Uterine smooth muscle cell (primary cell): Measurements from ENCODE around the gene PGAM1. TPM values are rescaled to one million over a fixed set of nuclear protein-coding genes. Genes with fewer than 3 reads are reported as not detected.

Source experiments
- total RNA-seq: library from RNA; depleted of rRNA; stranded (reverse); fragments of >200 nt; gene quantifications from 2 replicates; pipeline ENCODE4 v1.2.3, GENCODE V29; 2014

PGAM1 gene
- total RNA-seq: 355 and 484 TPM in 2 replicates

DNA sequence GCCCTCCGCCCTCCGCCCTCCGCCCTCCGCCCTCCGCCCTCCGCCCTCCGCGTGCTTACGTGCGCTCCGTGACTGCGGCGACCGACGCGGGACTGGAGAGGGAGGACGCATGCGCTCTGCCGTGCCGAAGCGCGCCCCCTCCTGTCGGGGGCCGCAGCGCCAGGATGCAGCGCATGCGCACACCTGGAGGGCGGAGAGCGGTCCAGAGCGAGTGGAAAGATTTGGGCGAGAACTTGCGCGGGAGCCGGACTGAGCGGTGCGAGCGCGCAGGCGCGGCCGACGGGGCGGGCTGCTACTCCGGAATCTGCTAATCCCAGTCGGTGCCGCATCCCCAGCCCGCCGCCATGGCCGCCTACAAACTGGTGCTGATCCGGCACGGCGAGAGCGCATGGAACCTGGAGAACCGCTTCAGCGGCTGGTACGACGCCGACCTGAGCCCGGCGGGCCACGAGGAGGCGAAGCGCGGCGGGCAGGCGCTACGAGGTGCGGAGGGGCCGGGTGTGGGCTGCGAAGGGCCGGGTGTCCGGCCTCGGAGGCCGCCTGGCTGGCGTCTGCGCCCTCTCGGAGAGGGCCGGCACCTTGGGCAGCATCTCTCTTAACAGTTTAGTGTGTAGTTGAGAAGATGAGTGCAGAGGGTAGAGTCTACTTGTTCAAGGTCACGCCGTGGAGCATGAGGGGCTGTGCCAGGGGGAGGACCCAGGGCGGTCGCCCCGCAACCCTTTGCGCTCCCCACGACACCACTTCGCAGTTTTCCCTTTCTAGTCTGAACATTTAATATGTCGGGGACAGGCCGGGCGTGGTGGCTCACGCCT is at the start of gene PGAM1:
PGAM1 (plus strand) TSS at position 228 of the 812 bp plus-strand sequence; CDS start at position 345, 117 bp downstream.

DNA sequence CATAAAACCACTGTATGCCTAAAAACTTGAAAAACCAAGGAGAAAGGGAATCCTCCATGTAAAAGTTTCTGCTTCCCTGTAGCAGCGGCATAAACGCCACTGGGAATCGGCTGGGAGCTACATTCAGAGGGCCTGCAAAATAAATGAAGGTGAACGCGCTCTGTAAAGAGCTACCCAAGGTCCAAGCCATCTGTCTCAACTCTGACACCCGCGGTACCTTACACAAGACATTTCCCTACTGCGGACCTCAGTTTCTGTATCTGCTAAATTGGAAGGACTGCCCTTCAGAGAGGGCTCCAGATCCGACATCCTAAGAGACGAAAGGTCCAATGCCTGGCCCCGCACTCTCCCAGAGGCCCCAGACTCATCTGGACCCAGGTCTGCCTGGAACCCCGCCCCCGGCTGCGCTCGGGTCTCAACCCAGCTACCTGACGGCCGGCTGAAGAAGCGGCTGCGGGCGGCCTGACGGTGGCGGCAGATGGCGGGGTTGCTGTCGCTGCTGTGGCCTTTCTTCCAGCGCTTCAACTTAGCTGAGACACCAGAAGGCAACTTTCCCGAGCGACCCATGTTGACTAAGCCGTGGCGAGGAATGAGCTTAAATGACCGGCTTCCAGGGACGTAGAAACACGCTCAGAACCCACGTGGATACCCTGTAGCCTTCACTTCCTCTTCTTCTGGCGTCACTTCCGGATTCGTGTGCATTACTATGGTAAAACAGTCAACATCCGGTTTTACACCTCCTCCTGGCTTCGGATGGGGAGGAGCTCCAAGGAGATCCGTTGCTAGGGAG is 25.1 kb upstream of the PGAM1 start, which contains the start of gene RRP12:
RRP12 (minus strand) TSS at position 676 of the 790 bp plus-strand sequence; CDS start at position 567, 109 bp downstream.

DNA sequence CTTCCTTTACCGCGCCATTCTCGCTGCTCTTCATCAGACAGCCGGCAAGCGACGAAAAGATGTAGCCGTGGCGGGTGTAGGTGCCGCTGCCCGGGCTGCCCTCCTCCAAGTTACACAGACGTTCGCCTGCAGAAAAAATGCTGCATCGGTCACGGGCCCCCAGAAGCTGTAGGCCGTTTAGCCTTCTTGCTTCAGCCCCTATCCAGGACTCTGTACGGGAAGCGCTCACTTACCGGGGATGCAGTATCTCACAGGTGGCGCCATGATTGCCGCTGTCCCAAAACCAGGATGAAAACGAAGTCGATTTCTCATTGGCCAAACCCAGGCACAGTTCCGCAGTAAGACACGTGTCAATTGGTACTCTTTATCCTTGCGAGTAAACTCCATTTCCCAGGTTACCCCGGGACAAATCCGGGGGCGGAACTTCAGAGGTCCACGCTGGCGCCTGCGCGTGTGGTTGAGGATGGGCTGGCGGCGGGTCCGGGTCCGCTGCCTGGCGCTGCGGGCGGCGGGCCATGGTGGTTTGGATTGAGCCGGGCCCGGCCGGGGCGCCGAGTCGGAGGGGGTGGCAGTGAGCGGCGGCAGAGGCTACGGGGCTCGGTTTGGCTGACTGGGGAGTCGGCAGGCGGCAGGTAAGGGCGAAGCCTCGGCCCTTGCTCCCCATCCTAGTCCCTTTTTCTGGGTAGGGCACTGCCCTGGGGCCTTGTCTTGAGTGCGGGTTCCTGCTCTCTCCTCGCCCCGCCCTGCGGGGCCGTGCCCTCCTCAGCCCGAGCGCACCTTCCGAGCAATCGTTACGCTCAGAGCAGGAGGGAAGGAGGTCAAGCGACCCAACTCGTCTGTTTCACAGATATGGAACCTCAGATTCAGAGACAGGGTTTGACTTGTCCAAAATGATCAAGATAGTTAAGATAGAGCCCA is 20.0 kb downstream of the PGAM1 start, which contains the start of the genes EXOSC1 and ZDHHC16:
EXOSC1 (minus strand) TSS at position 285 of the 918 bp plus-strand sequence; CDS start at position 264, 21 bp downstream.
ZDHHC16 (plus strand) TSS at position 454 of the 918 bp plus-strand sequence. CDS start 5,501 bp downstream, outside the sequence.

Other genes starting within 250 kb of the PGAM1 start
- under 0.01 and 0.11 TPM in 2 replicates for gene SLIT1, start 240.2 kb upstream of the PGAM1 start, total RNA-seq
- 11.9 and 20.8 TPM in 2 replicates for gene ARHGAP19, start 133.6 kb upstream of the PGAM1 start, total RNA-seq
- gene FRAT1, start 106.9 kb upstream of the PGAM1 start, total RNA-seq: 2.7 and 3.0 TPM in 2 replicates
- gene FRAT2, start 91.5 kb upstream of the PGAM1 start, total RNA-seq: 6.0 and 6.6 TPM in 2 replicates
- gene RRP12, start 24.9 kb upstream of the PGAM1 start, total RNA-seq: 17.5 and 29.7 TPM in 2 replicates
- gene EXOSC1, start 19.8 kb downstream of the PGAM1 start, total RNA-seq: 34.6 and 39.4 TPM in 2 replicates
- gene ZDHHC16, start 20.0 kb downstream of the PGAM1 start, total RNA-seq: 45.0 and 51.1 TPM in 2 replicates
- 89.5 and 106 TPM in 2 replicates for gene MMS19, start 72.2 kb downstream of the PGAM1 start, total RNA-seq
- gene UBTD1, start 72.7 kb downstream of the PGAM1 start, total RNA-seq: 25.6 and 31.2 TPM in 2 replicates
- 0.25 and 0.66 TPM in 2 replicates for gene ANKRD2, start 146.6 kb downstream of the PGAM1 start, total RNA-seq
- 0.50 and 0.89 TPM in 2 replicates for gene HOGA1, start 158.2 kb downstream of the PGAM1 start, total RNA-seq
- 0.11 and 0.37 TPM in 2 replicates for gene C10orf62, start 163.5 kb downstream of the PGAM1 start, total RNA-seq
- 5.0 and 9.5 TPM in 2 replicates for gene MORN4, start 207.3 kb downstream of the PGAM1 start, total RNA-seq
- 27.4 and 31.5 TPM in 2 replicates for gene PI4K2A, start 214.5 kb downstream of the PGAM1 start, total RNA-seq